Panc1 (cell line): ENCODE results near the gene SELENOM. TPM values are rescaled to one million over a fixed set of nuclear protein-coding genes. Genes with fewer than 3 reads are reported as not detected.

Experiments used
- ATAC-seq: fragments of 200-7000 bp; cut with Tn5 transposase; 2 replicates; pipeline ENCODE4 v1.9.1; 2020; ENCODE audit warnings: mild to moderate bottlenecking, moderate library complexity
- BruUV-seq: library from RNA; stranded (reverse); fragments of 400-500 nt; replicated peaks from 2 replicates; lab custom pipeline; 2021; lab: Mats Ljungman, UMichigan
- CTCF ChIA-PET: fragments of 300-600 bp; sonication (Branson Sonifier 250); formaldehyde crosslinking; loops from one replicate; lab custom pipeline; 2022; ENCODE audit warnings: antibody characterized with exemption; lab: Charles Lee
- POLR2A ChIA-PET: fragments of 300-600 bp; sonication (Branson Sonifier 250); formaldehyde crosslinking; loops from one replicate; lab custom pipeline; 2022; ENCODE audit warnings: antibody characterized with exemption; lab: Charles Lee
- DNase-seq: peaks from one replicate; pipeline ENCODE4 v3.0.0-alpha.2; 2010; ENCODE audit warnings: low read depth, low spot score
- H3K27ac ChIP-seq: 2 replicates; pipeline ENCODE4 v1.5.1; 2011; ENCODE audit warnings: mild to moderate bottlenecking, low read length, inconsistent platforms
- H3K27me3 ChIP-seq: fragments of 200-500 bp; sonication (Bioruptor generic); 2 replicates; pipeline ENCODE4 v1.6.0; 2014; ENCODE audit warnings: low read length, inconsistent platforms; ENCODE audit not compliant: control insufficient read depth, insufficient read depth
- H3K36me3 ChIP-seq: fragments of 200-500 bp; sonication (Bioruptor generic); 2 replicates; pipeline ENCODE4 v1.5.1; 2014; ENCODE audit warnings: inconsistent platforms, mild to moderate bottlenecking, low read length, moderate library complexity; ENCODE audit not compliant: control insufficient read depth, insufficient read depth
- H3K4me1 ChIP-seq: 2 replicates; pipeline ENCODE4 v1.5.1; 2011; ENCODE audit warnings: inconsistent platforms, mild to moderate bottlenecking, low read length, moderate library complexity; ENCODE audit not compliant: control insufficient read depth, insufficient read depth
- H3K4me3 ChIP-seq, 2 experiments: 2 replicates each; pipeline ENCODE4 v1.5.1; 2011 to 2012; ENCODE audit warnings: low read depth in 2 of 2, low read length in 2 of 2, mild to moderate bottlenecking in 2 of 2, inconsistent platforms in 1 of 2, moderate library complexity in 1 of 2
- H3K9me3 ChIP-seq: fragments of 200-500 bp; sonication (Bioruptor generic); 2 replicates; pipeline ENCODE4 v1.5.1; 2014; ENCODE audit warnings: low read depth, mild to moderate bottlenecking, inconsistent platforms, low read length, moderate library complexity; ENCODE audit not compliant: control insufficient read depth, insufficient read depth
- POLR2AphosphoS5 ChIP-seq: IDR thresholded peaks from 2 replicates; pipeline ENCODE4 v1.6.1; 2012; ENCODE audit warnings: mild to moderate bottlenecking, low read depth, low read length, moderate library complexity
- SIN3A ChIP-seq: IDR thresholded peaks from 2 replicates; pipeline ENCODE4 v1.6.1; 2012; ENCODE audit warnings: low read depth, mild to moderate bottlenecking, low read length, moderate library complexity, borderline replicate concordance; ENCODE audit not compliant: insufficient read depth
- TCF7L2 ChIP-seq: IDR thresholded peaks from 2 replicates; pipeline ENCODE4 v1.6.1; 2011; ENCODE audit warnings: mild to moderate bottlenecking, low read depth, low read length, inconsistent platforms
- in situ Hi-C: cut with HindIII; loops from 2 replicates; pipeline ENCODE4 v1.10.0; 2016; ENCODE audit warnings: low sequenced_read_pairs, low pct_unique_long_range_greater_than_20kb
- intact Hi-C: fragments of 100-400 bp; cut with micrococcal nuclease; formaldehyde crosslinking; loops from one replicate; pipeline ENCODE4 v1.10.0; 2022; ENCODE audit not compliant: unreplicated experiment
- total RNA-seq: library from RNA; stranded (reverse); gene quantifications from one replicate; pipeline ENCODE4 v1.2.1, GENCODE V29; 2021; ENCODE audit not compliant: unreplicated experiment
- TF ChIP-seq, protein P1 (sequence below), 2 experiments: IDR thresholded peaks; 2 replicates each; pipeline ENCODE4 v1.6.1; 2011 to 2012; ENCODE audit warnings: low read depth in 2 of 2, control low read depth in 1 of 2, low read length in 1 of 2, mild to moderate bottlenecking in 1 of 2, moderate library complexity in 1 of 2; ENCODE audit not compliant: insufficient read depth in 1 of 2
- TF ChIP-seq, protein P2 (sequence below): fragments of 450-650 bp; IDR thresholded peaks from 2 replicates; pipeline ENCODE4 v1.5.1; 2017; ENCODE audit warnings: mild to moderate bottlenecking

Gene SELENOM
- total RNA-seq, 1 experiment from 2014 or later, result 84.4 TPM

DNA sequence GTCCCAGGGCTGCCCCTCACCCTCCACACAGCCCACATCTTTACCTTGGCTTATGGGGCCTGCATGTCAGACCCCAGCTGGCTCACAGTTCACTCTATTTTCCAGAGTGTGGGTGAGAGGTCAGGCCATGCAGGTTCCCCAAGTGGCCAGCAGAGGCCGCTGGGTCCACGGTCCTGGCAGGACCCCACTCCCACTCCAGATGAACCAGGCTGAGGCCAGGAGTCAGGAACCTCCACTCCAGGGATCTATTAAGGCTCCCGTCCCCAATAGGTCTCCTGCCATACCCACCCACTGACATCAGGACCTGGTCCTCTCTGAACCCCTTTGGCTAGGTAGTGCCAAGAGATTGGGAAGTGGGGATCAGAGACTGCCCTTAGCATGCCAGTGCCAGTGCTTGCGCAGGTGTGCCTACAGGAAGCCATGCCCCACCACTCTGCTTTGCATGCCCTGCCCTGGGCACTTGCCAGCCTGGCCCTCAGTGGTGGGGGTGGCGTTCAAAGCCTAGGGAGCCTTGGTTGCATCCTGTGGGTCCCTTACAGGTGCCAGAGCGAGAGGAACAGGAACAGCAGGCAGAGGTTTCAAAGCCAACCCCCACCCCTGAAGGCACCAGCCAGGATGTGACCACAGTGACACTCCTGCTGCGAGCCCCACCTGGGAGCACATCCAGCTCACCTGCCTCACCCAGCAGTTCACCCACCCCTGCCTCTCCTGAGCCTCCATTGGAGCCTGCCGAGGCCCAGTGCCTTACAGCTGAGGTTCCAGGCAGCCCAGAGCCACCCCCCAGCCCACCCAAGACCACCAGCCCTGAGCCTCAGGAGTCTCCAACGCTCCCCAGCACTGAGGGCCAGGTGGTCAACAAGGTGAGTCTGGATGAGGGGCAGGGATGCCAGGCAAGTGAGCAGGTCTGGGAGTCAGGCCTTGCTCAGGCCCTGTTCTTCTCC, 17.9 kb downstream of the SELENOM start:
- POLR2A ChIA-PET, result no interaction called here
- H3K36me3 ChIP-seq, result no peaks in the 10 kb centered on the region
- intact Hi-C loops, result no loop called here
- DNase-seq (no peak), ATAC-seq (no peak)
- no peak overlapping the region for H3K27ac ChIP-seq
- in situ Hi-C loops, result no loop called here
- H3K4me3 ChIP-seq, result no peak overlapping the region
- no peaks in the 10 kb centered on the region for H3K9me3 ChIP-seq
- BruUV-seq, result no TSS peak
- CTCF ChIA-PET, result interaction anchor here (0.6 to 0.7 kb wide), 2 partner anchors 81 to 169 kb away, joined by 3 to 7 read pairs; no protein-coding TSS in a partner anchor
- H3K27me3 ChIP-seq, result no peaks in the 10 kb centered on the region
- TF ChIP-seq, protein P1, sequence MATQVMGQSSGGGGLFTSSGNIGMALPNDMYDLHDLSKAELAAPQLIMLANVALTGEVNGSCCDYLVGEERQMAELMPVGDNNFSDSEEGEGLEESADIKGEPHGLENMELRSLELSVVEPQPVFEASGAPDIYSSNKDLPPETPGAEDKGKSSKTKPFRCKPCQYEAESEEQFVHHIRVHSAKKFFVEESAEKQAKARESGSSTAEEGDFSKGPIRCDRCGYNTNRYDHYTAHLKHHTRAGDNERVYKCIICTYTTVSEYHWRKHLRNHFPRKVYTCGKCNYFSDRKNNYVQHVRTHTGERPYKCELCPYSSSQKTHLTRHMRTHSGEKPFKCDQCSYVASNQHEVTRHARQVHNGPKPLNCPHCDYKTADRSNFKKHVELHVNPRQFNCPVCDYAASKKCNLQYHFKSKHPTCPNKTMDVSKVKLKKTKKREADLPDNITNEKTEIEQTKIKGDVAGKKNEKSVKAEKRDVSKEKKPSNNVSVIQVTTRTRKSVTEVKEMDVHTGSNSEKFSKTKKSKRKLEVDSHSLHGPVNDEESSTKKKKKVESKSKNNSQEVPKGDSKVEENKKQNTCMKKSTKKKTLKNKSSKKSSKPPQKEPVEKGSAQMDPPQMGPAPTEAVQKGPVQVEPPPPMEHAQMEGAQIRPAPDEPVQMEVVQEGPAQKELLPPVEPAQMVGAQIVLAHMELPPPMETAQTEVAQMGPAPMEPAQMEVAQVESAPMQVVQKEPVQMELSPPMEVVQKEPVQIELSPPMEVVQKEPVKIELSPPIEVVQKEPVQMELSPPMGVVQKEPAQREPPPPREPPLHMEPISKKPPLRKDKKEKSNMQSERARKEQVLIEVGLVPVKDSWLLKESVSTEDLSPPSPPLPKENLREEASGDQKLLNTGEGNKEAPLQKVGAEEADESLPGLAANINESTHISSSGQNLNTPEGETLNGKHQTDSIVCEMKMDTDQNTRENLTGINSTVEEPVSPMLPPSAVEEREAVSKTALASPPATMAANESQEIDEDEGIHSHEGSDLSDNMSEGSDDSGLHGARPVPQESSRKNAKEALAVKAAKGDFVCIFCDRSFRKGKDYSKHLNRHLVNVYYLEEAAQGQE (IDR thresholded peaks at IDR 0.05; ENCODE audit: insufficient read depth in 1 of 2, low read depth in 2 of 2, low read length in 1 of 2), result no peak
- TF ChIP-seq TCF7L2 (no peak), SIN3A (no peak), POLR2AphosphoS5 (no peak)
- TF ChIP-seq, protein P2, sequence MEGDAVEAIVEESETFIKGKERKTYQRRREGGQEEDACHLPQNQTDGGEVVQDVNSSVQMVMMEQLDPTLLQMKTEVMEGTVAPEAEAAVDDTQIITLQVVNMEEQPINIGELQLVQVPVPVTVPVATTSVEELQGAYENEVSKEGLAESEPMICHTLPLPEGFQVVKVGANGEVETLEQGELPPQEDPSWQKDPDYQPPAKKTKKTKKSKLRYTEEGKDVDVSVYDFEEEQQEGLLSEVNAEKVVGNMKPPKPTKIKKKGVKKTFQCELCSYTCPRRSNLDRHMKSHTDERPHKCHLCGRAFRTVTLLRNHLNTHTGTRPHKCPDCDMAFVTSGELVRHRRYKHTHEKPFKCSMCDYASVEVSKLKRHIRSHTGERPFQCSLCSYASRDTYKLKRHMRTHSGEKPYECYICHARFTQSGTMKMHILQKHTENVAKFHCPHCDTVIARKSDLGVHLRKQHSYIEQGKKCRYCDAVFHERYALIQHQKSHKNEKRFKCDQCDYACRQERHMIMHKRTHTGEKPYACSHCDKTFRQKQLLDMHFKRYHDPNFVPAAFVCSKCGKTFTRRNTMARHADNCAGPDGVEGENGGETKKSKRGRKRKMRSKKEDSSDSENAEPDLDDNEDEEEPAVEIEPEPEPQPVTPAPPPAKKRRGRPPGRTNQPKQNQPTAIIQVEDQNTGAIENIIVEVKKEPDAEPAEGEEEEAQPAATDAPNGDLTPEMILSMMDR, result peak; percentile 83
- peaks cover 4% of the 10 kb centered on the region; the same call in 1 of the 2 replicates for H3K4me1 ChIP-seq

DNA sequence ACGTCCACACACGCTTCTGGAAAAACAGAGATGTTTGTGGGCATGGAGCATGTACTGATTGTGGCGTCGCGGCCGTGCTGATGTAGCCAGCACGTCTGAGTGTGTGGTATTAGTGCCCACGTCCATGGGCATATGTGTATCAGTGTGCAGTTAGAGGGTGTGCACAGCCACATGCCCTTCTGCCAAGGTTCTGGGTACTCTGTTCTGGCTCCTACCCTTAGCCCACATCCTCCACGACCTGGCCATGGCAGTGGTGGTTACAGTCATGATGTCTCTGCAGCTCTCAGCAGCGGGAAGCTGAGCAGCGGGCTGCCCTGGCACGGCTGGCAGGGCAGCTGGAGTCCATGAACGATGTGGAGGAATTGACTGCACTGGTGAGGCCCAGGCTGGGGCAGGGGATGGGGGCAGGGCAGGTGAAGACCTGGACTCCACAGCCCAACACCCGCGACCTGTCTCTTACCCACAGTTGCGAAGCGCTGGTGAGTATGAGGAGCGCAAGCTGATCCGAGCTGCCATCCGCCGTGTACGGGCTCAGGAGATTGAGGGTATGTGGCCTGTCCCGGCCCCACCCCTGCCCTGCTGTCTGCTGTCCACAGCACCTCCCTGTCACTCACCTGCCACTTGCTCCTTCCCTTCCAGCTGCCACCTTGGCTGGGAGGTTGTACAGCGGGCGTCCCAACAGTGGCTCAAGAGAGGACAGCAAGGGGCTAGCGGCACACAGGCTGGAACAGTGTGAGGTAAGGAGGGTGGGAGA, 19.0 kb downstream of the SELENOM start:
- H3K4me1 ChIP-seq, result peaks cover 7% of the 10 kb centered on the region
- H3K4me3 ChIP-seq, result no peak overlapping the region
- H3K9me3 ChIP-seq, result no peaks in the 10 kb centered on the region
- ChIA-PET CTCF (interaction anchor here (0.5 to 0.7 kb wide), 2 partner anchors 13 to 83 kb away, joined by 3 to 4 read pairs; no protein-coding TSS in a partner anchor), POLR2A (no interaction called here)
- intact Hi-C loops (no loop called here), in situ Hi-C loops (no loop called here)
- no TSS peak for BruUV-seq
- TF ChIP-seq, protein P1 (IDR thresholded peaks at IDR 0.05; ENCODE audit: insufficient read depth in 1 of 2, low read depth in 2 of 2, low read length in 1 of 2), result no peak
- no peak for TF ChIP-seq POLR2AphosphoS5
- no peak for TF ChIP-seq SIN3A
- no peaks in the 10 kb centered on the region for H3K27me3 ChIP-seq
- H3K36me3 ChIP-seq, result no peaks in the 10 kb centered on the region
- ATAC-seq (no peak), DNase-seq (no peak)
- no peak overlapping the region for H3K27ac ChIP-seq
